Esophagus squamous epithelium (tissue), 5 donors: ENCODE results near the gene KRT74. TPM values are rescaled to one million over a fixed set of nuclear protein-coding genes. Genes with fewer than 3 reads are reported as not detected.

ENCODE experiments used
- DNase-seq: peaks from one replicate; lab custom pipeline; 2025; lab: John Stamatoyannopoulos, UW
- H3K27ac ChIP-seq, 4 donors: fragments of 200-600 bp; sonication (generic); one replicate each; pipeline ENCODE4 v1.5.1; 2016 to 2019; ENCODE audit warnings: mild to moderate bottlenecking in 1 of 4
- H3K27me3 ChIP-seq, 4 donors: fragments of 200-600 bp; sonication (generic); 1 replicate in 3 of 4; 2 replicates in 1 of 4; pipeline versions ENCODE4 v1.5.1 to v1.6.0; 2017 to 2021; ENCODE audit warnings: antibody characterized with exemption in 1 of 4
- H3K36me3 ChIP-seq, 3 donors: fragments of 200-600 bp; sonication (generic); one replicate each; pipeline ENCODE4 v1.5.1; 2016 to 2019
- H3K4me1 ChIP-seq, 3 donors: fragments of 200-600 bp; sonication (generic); one replicate each; pipeline ENCODE4 v1.5.1; 2017 to 2019
- H3K4me3 ChIP-seq, 4 donors: fragments of 200-600 bp; sonication (generic); 1 replicate in 3 of 4; 2 replicates in 1 of 4; pipeline ENCODE4 v1.5.1; 2016 to 2019; ENCODE audit warnings: mild to moderate bottlenecking in 2 of 4, moderate library complexity in 1 of 4
- H3K9me3 ChIP-seq, 3 donors: fragments of 200-600 bp; sonication (generic); one replicate each; pipeline ENCODE4 v1.5.1; 2016 to 2019
- POLR2A ChIP-seq, 4 donors: fragments of 450-650 bp; IDR thresholded peaks; one replicate each; pipeline ENCODE4 v1.6.1; 2017; ENCODE audit warnings: antibody characterized with exemption in 4 of 4, mild to moderate bottlenecking in 4 of 4, moderate library complexity in 3 of 4
- WGBS, 2 donors: methylation state at CpG; one replicate each; pipeline ENCODE4 v1.1.5; 2018; 5-methylcytosine and 5-hydroxymethylcytosine counted together
- intact Hi-C: fragments of 100-400 bp; cut with DNase I; formaldehyde crosslinking; loops from one replicate; pipeline ENCODE4 v1.15.0; 2022
- total RNA-seq, 4 donors: library from RNA; depleted of rRNA; stranded (reverse); fragments of >200 nt; gene quantifications; one replicate each; pipeline ENCODE4 v1.1.0, GENCODE V29; 2016
- TF ChIP-seq, protein P1 (sequence below), 6 experiments: fragments of 450-650 bp in 4 of 6; fragments of 200-600 bp in 2 of 6; sonication (generic) in 2 of 6; IDR thresholded peaks; one replicate each; pipeline ENCODE4 v1.5.1; 2016 to 2019; ENCODE audit warnings: antibody characterized with exemption in 6 of 6, mild to moderate bottlenecking in 4 of 6, moderate library complexity in 4 of 6
- donor health status: DM: yes; HTN: yes; CAD: no.

The KRT74 gene
- 1 to 10 TPM in 1 of 4 donors, under 1 TPM in 1, not detected in 2; 0.19 to 6.7 TPM for total RNA-seq

DNA sequence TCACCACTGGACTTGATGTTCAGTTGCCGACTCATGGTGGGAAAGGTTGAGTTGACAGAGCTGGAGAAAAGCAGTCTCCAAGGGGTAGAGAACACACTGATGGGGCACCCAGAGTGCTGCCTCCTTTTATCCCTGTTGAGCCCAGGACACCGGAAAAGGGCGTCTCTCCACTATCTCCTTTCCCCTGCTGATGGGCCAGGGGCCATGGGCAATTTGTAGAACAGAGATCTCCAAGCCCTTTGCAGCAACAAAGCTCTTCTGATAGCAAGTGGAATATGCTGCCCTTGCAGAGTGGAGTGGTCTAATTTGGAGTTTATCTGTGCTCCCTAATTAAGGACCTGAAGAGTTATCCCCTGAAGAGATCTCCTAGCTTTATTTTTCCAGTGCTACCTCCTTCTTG lies at the start of gene KRT74:
Gene KRT74, minus strand, starts transcription at position 101 of the 400 bp plus-strand sequence. Its CDS starts 66 bp downstream, at position 35.
- Histone ChIP-seq H3K4me3 (no peak within 1 kb of the TSS), H3K27ac (no peak within 1 kb of the TSS), H3K27me3 (peaks cover 0 to 16% (median 0%) of the 10 kb centered on the region in 4 donors), H3K9me3 (no peaks in the 10 kb centered on the region), H3K36me3 (no peaks in the 10 kb centered on the region), H3K4me1 (peaks cover 0 to 13% (median 0%) of the 10 kb centered on the region in 3 donors)
- no peak for TF ChIP-seq POLR2A (IDR thresholded peaks at IDR 0.05)
- TF ChIP-seq, protein P1, sequence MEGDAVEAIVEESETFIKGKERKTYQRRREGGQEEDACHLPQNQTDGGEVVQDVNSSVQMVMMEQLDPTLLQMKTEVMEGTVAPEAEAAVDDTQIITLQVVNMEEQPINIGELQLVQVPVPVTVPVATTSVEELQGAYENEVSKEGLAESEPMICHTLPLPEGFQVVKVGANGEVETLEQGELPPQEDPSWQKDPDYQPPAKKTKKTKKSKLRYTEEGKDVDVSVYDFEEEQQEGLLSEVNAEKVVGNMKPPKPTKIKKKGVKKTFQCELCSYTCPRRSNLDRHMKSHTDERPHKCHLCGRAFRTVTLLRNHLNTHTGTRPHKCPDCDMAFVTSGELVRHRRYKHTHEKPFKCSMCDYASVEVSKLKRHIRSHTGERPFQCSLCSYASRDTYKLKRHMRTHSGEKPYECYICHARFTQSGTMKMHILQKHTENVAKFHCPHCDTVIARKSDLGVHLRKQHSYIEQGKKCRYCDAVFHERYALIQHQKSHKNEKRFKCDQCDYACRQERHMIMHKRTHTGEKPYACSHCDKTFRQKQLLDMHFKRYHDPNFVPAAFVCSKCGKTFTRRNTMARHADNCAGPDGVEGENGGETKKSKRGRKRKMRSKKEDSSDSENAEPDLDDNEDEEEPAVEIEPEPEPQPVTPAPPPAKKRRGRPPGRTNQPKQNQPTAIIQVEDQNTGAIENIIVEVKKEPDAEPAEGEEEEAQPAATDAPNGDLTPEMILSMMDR (IDR thresholded peaks at IDR 0.05): no peak
- no peak for DNase-seq
- 82 to 100% methylated on average over 3 of the region's 3 CpGs for WGBS, 2 donors
- intact Hi-C loops: loop anchor here (10.0 kb wide), 1 partner anchor 189 kb away; the partner anchor contains the start of gene KRT84

DNA sequence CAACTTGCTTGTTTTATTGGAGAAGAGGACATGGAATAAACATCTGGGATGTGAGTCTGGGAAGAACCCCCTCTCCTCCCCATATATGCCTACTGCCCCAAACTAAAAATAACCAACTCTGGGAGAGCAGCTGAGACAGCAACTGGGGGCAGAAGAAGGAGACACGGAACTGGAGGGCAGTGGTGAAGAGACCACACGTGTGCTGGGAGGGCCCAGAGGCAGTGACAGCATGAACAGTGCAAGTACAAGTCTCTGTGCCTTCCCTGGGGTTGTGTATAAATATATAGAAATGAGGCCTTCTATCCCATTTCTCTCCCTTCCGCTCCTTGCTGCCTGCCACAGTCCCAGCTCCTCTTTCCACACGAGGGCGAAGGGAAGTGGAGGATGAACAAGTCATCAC lies 48.7 kb upstream of the KRT74 start:
- TF ChIP-seq POLR2A (IDR thresholded peaks at IDR 0.05): no peak
- TF ChIP-seq, protein P1 (IDR thresholded peaks at IDR 0.05): no peak
- no peak for DNase-seq
- peaks cover 0 to 23% (median 0%) of the 10 kb centered on the region in 4 donors for H3K27me3 ChIP-seq
- no peak overlapping the region for H3K27ac ChIP-seq
- H3K36me3 ChIP-seq: no peaks in the 10 kb centered on the region
- no peaks in the 10 kb centered on the region for H3K4me1 ChIP-seq
- no peaks in the 10 kb centered on the region for H3K9me3 ChIP-seq
- intact Hi-C loops: no loop called here
- WGBS, 2 donors: 73 to 83% methylated on average over 4 to 5 of the region's 5 CpGs
- no peak overlapping the region for H3K4me3 ChIP-seq

DNA sequence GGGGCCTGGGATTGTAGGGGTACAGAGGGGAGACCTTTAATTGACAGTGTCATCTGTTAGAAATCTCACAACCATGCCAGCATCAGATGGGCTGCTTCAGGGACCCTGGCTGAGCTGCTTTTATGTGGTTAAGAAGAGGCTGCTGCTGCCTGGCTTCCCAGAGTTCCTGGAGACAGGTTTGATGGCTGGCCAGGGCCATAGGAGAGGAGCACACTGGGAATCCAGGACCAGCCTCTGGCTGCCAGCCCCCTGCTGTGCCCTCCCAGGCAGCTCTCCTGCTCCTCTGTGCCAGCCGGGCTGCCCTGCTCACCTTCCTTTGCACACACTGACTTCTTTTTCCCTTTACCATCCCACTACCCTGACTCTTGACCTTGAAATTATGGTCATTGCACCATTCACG lies 45.2 kb upstream of the KRT74 start:
- no peak for DNase-seq
- WGBS, 2 donors: 83 to 100% methylated on average over 1 to 2 of the region's 2 CpGs

DNA sequence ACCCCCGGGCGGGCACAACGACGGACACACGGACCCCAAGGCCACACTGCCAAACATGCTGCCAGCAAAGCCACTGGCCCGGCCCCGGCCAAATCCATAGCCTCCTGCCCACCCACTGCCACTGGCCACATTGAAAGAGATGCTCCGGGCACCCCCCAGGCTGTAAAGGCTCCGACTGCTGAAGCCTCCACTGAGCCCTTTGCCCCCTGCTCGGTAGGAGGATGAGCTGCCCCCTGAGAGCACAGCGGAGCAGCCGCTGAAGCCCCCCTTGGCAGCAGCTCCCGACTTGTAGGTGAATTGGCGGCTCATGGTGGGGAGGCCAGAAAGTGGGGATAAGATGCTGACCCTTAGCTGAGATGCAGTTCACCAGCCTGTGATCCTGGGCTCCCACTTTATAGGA lies 44.6 kb upstream of the KRT74 start, which contains the start of gene KRT73:
Gene KRT73, minus strand, starts transcription at position 344 of the 400 bp plus-strand sequence. Its CDS starts 35 bp downstream, at position 309.
- Histone ChIP-seq H3K4me3 (no peak within 1 kb of the TSS), H3K27me3 (peaks cover 0 to 30% (median 0%) of the 10 kb centered on the region in 4 donors), H3K27ac (no peak within 1 kb of the TSS), H3K4me1 (peaks cover 0 to 8% (median 0%) of the 10 kb centered on the region in 3 donors), H3K9me3 (no peaks in the 10 kb centered on the region), H3K36me3 (no peaks in the 10 kb centered on the region)
- no peak for DNase-seq
- intact Hi-C loops: no loop called here
- no CpG with 5 or more reads among the region's 14 CpGs for WGBS, 2 donors
- no peak for TF ChIP-seq POLR2A (IDR thresholded peaks at IDR 0.05)
- TF ChIP-seq, protein P1 (IDR thresholded peaks at IDR 0.05): no peak

More for the DNA sequence above, 45.2 kb upstream of the KRT74 start:
- H3K27me3 ChIP-seq: peaks cover 0 to 24% (median 0%) of the 10 kb centered on the region in 4 donors
- H3K4me1 ChIP-seq: peaks cover 0 to 8% (median 0%) of the 10 kb centered on the region in 3 donors
- H3K9me3 ChIP-seq: no peaks in the 10 kb centered on the region
- no peaks in the 10 kb centered on the region for H3K36me3 ChIP-seq
- H3K27ac ChIP-seq: no peak overlapping the region
- H3K4me3 ChIP-seq: no peak overlapping the region
- intact Hi-C loops: no loop called here
- TF ChIP-seq POLR2A (IDR thresholded peaks at IDR 0.05): no peak
- TF ChIP-seq, protein P1 (IDR thresholded peaks at IDR 0.05): no peak

DNA sequence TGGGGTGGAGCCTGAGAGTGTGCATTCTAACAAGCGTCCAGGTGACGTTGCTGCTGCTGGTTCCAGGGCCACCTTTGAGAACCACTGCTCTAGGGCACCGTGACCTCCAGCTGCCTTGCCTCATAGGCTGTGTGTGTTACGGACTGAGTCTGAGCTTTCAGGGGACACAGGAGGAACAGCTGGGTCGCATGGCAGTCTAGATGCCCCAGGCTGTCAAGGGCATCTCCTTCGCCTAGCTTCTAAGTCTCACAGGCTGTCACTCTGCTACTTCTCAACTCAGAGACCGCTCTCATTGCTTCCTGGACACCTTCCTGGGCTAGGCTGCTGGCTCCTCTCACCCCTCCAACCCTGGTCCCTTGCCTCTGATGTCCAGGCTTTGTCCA lies 43.8 kb upstream of the KRT74 start:
- H3K4me1 ChIP-seq: peaks cover 0 to 8% (median 0%) of the 10 kb centered on the region in 3 donors
- intact Hi-C loops: no loop called here
- TF ChIP-seq, protein P1 (IDR thresholded peaks at IDR 0.05): no peak
- no peak for TF ChIP-seq POLR2A (IDR thresholded peaks at IDR 0.05)
- no peaks in the 10 kb centered on the region for H3K9me3 ChIP-seq
- H3K4me3 ChIP-seq: no peak overlapping the region
- peaks cover 0 to 30% (median 0%) of the 10 kb centered on the region in 4 donors for H3K27me3 ChIP-seq
- DNase-seq: no peak
- 81 to 93% methylated on average over 6 of the region's 7 CpGs for WGBS, 2 donors
- no peaks in the 10 kb centered on the region for H3K36me3 ChIP-seq
- H3K27ac ChIP-seq: no peak overlapping the region
